ENCODE measurements around the gene DNAJC27.

DNA sequence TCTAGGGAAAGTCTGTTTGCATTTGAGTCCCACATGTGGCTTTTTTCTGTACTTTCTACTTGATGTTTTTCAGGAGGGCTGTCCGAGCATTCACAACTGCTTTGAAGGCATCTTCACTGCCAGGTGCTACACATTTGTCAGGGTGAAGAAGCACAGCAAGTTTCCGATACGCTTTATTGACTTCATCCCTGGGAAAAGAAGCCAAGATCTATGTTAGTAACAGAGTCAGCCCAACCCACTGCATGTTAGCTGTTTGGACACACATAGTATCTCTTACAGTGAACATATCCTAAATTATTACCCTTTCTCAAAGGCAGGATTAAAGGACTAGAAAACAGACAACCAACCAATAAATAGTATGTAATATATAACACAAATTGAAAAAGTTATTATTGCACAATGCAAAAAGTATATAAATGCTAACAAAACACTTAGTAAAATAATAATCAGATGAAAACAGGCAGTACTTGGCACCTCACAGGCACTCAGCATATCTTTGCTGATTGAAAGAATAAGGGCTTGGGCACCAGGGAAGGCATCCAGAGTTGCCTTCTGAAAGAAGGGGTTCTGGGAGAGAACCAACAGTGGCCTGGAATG, 24.1 kb downstream of the DNAJC27 start:
- no peak for TF ChIP-seq TAF1 (IDR thresholded peaks at IDR 0.05; ENCODE audit: low read depth, low read length)
- TF ChIP-seq POLR2A (IDR thresholded peaks at IDR 0.05; ENCODE audit: low read depth, low read length), result no peak
- TF ChIP-seq POLR2AphosphoS5 (IDR thresholded peaks at IDR 0.05; ENCODE audit: low read depth, low read length), result no peak
- TF ChIP-seq SPI1 (IDR thresholded peaks at IDR 0.05; ENCODE audit: low read depth, low read length), result no peak
- no peak for TF ChIP-seq POU2F2 (IDR thresholded peaks at IDR 0.05; ENCODE audit: low read depth, low read length)
